GM23338 (cell line): ENCODE data around the gene CCSER2. TPM values are rescaled to one million over a fixed set of nuclear protein-coding genes. Genes with fewer than 3 reads are reported as not detected.

Experiments
- ATAC-seq: fragments of 200-7000 bp; cut with Tn5 transposase; 3 replicates; pipeline ENCODE4 v1.9.1; 2020
- DNase-seq: peaks from one replicate; pipeline ENCODE4 v3.0.0-alpha.2; 2015; ENCODE audit warnings: low spot score
- H2AFZ ChIP-seq: fragments of 200-600 bp; sonication (generic); 2 replicates; pipeline ENCODE4 v1.8.0; 2016; ENCODE audit warnings: antibody characterized with exemption, mild to moderate bottlenecking, moderate library complexity
- H3F3A ChIP-seq: fragments of 200-600 bp; sonication (generic); replicated peaks from 2 replicates; pipeline ENCODE4 v1.8.0; 2017; ENCODE audit warnings: antibody characterized with exemption, mixed run types, low read depth
- H3K27ac ChIP-seq: fragments of 200-600 bp; sonication (generic); 2 replicates; pipeline ENCODE4 v1.6.1; 2016; ENCODE audit warnings: low read depth
- H3K27me3 ChIP-seq: fragments of 200-600 bp; sonication (generic); 2 replicates; pipeline ENCODE4 v1.8.0; 2016; ENCODE audit warnings: mild to moderate bottlenecking, mixed run types, moderate library complexity; ENCODE audit not compliant: insufficient read depth
- H3K36me3 ChIP-seq: fragments of 200-600 bp; sonication (generic); 2 replicates; pipeline ENCODE4 v1.8.0; 2016; ENCODE audit warnings: mild to moderate bottlenecking; ENCODE audit not compliant: insufficient read depth
- H3K4me1 ChIP-seq: fragments of 200-600 bp; sonication (generic); 2 replicates; pipeline ENCODE4 v1.8.0; 2016; ENCODE audit warnings: mild to moderate bottlenecking, moderate library complexity; ENCODE audit not compliant: insufficient read depth
- H3K4me2 ChIP-seq: fragments of 200-600 bp; sonication (generic); 2 replicates; pipeline ENCODE4 v1.7.1; 2017; ENCODE audit warnings: mixed run types
- H3K4me3 ChIP-seq: fragments of 200-600 bp; sonication (generic); 2 replicates; pipeline ENCODE4 v1.6.1; 2016; ENCODE audit warnings: mixed run types
- H3K79me2 ChIP-seq: fragments of 200-600 bp; sonication (generic); replicated peaks from 2 replicates; pipeline ENCODE4 v1.8.0; 2017; ENCODE audit warnings: mild to moderate bottlenecking; ENCODE audit not compliant: insufficient read depth
- H3K9me2 ChIP-seq: fragments of 200-600 bp; sonication (generic); 2 replicates; pipeline ENCODE4 v1.8.0; 2017; ENCODE audit not compliant: insufficient read depth
- H4K20me1 ChIP-seq: fragments of 200-600 bp; sonication (generic); replicated peaks from 2 replicates; pipeline ENCODE4 v1.8.0; 2017; ENCODE audit warnings: mild to moderate bottlenecking; ENCODE audit not compliant: insufficient read depth
- H3K27ac Mint-ChIP-seq: 2 replicates; pipeline ENCODE4 v1.8.0; 2020; ENCODE audit warnings: inconsistent platforms, mild to moderate bottlenecking, moderate library complexity, mixed read lengths
- H3K27me3 Mint-ChIP-seq: 3 replicates; pipeline ENCODE4 v1.8.0; 2022; ENCODE audit warnings: low read depth, mild to moderate bottlenecking, moderate library complexity, mixed read lengths, inconsistent platforms; ENCODE audit not compliant: insufficient read depth, poor library complexity
- H3K36me3 Mint-ChIP-seq: 3 replicates; pipeline ENCODE4 v1.8.0; 2021; ENCODE audit warnings: low read depth, mild to moderate bottlenecking, inconsistent platforms, moderate library complexity, mixed read lengths
- H3K4me1 Mint-ChIP-seq: 3 replicates; pipeline ENCODE4 v1.8.0; 2020; ENCODE audit warnings: mild to moderate bottlenecking, inconsistent platforms, mixed read lengths
- H3K4me3 Mint-ChIP-seq: 3 replicates; pipeline ENCODE4 v1.8.0; 2021; ENCODE audit warnings: moderate library complexity, mild to moderate bottlenecking, inconsistent platforms, mixed read lengths
- H3K9me3 Mint-ChIP-seq: 3 replicates; pipeline ENCODE4 v1.8.0; 2020; ENCODE audit warnings: moderate library complexity, mild to moderate bottlenecking, inconsistent platforms, mixed read lengths
- EZH2 ChIP-seq: fragments of 200-600 bp; sonication (generic); IDR thresholded peaks from one replicate; pipeline ENCODE4 v1.8.0; 2017; ENCODE audit warnings: antibody characterized with exemption, mild to moderate bottlenecking, low read depth; ENCODE audit not compliant: unreplicated experiment
- EZH2phosphoT487 ChIP-seq: fragments of 200-600 bp; sonication (generic); IDR thresholded peaks from one replicate; pipeline ENCODE4 v1.8.1; 2018; ENCODE audit warnings: antibody characterized with exemption; ENCODE audit not compliant: unreplicated experiment
- JUNB ChIP-seq: IDR thresholded peaks from one replicate; pipeline ENCODE4 v1.6.1; 2016; ENCODE audit warnings: antibody characterized with exemption; ENCODE audit not compliant: unreplicated experiment
- POLR2AphosphoS5 ChIP-seq: IDR thresholded peaks from 2 replicates; pipeline ENCODE4 v1.6.1; 2016; ENCODE audit warnings: antibody characterized with exemption, low read depth
- STAT1 ChIP-seq: IDR thresholded peaks from one replicate; pipeline ENCODE4 v1.6.1; 2016; ENCODE audit warnings: antibody characterized with exemption; ENCODE audit not compliant: unreplicated experiment
- ZNF114 ChIP-seq: fragments of 250-450 bp; sonication (Bioruptor Pico); IDR thresholded peaks from 2 replicates; pipeline ENCODE4 v1.5.0; 2020; ENCODE audit warnings: mild to moderate bottlenecking, moderate library complexity
- ZNF331 ChIP-seq: fragments of 250-450 bp; sonication (Bioruptor Pico); IDR thresholded peaks from 2 replicates; pipeline ENCODE4 v1.5.0; 2020; ENCODE audit warnings: low read depth, mild to moderate bottlenecking, moderate library complexity
- polyA plus RNA-seq: library from polyadenylated mRNA; unstranded; fragments of >200 nt; fragmentation: Nextera tagmentation; extraction: Ambion mirVana; gene quantifications from 2 replicates; pipeline ENCODE4 v1.2.1, GENCODE V29; 2016
- total RNA-seq: library from RNA; depleted of rRNA; stranded (reverse); fragments of >200 nt; shearing (Covaris generic); gene quantifications from 2 replicates; pipeline ENCODE4 v1.2.3, GENCODE V29; 2014
- TF ChIP-seq, protein P1 (sequence below), 2 experiments: fragments of 200-600 bp in 1 of 2; sonication (generic) in 1 of 2; conservative IDR thresholded peaks; 2 replicates each; pipeline versions ENCODE4 v1.5.1 to v1.6.1; 2016 to 2017; ENCODE audit warnings: antibody characterized with exemption in 2 of 2, low read depth in 2 of 2, mild to moderate bottlenecking in 2 of 2, moderate library complexity in 1 of 2
- TF ChIP-seq, protein P2 (sequence below): IDR thresholded peaks from one replicate; pipeline ENCODE4 v1.6.1; 2018; ENCODE audit warnings: antibody characterized with exemption; ENCODE audit not compliant: unreplicated experiment

CCSER2 gene
- total and polyA plus RNA-seq, 2 experiments from 2014 or later = 30.6 to 37.2 TPM

DNA sequence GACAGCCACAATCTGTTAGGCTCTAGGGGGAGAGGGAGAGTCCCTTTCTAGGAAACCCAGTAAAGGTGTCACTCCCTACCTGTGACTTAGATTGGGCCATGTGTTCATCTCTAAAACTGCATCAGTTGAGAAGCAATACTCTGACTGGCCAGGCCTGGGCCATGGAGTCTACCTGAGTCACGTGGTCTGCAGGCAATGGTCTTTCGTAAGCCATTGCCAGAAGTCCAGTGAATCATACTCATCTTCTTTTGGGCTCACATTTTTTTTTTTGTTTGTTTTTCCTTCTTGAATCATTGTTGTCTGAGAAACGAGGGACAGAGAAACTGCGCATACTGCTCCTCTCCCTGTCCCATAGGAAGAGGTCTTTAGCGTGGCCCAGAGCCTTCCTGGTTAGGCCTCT is 215.6 kb downstream of the CCSER2 start:
- Histone ChIP-seq H3F3A (no peaks in the 10 kb centered on the region), H3K9me2 (no peaks in the 10 kb centered on the region), H3K27me3 (no peaks in the 10 kb centered on the region), H3K79me2 (no peaks in the 10 kb centered on the region), H3K4me3 (no peak overlapping the region), H4K20me1 (no peaks in the 10 kb centered on the region), H3K36me3 (no peaks in the 10 kb centered on the region), H3K4me1 (peaks cover 14% of the 10 kb centered on the region; the same call in 1 of the 2 replicates), H3K27ac (no peak overlapping the region), H3K4me2 (no peak overlapping the region), H2AFZ (no peak overlapping the region)
- Mint-ChIP-seq H3K4me3 (no peak overlapping the region), H3K4me1 (peaks cover 23% of the 10 kb centered on the region), H3K9me3 (peaks cover 3% of the 10 kb centered on the region; the same call in 2 of the 3 replicates), H3K27me3 (peaks cover 11% of the 10 kb centered on the region), H3K27ac (no peak overlapping the region), H3K36me3 (peaks cover 2% of the 10 kb centered on the region; the same call in 1 of the 3 replicates)
- TF ChIP-seq, protein P1, sequence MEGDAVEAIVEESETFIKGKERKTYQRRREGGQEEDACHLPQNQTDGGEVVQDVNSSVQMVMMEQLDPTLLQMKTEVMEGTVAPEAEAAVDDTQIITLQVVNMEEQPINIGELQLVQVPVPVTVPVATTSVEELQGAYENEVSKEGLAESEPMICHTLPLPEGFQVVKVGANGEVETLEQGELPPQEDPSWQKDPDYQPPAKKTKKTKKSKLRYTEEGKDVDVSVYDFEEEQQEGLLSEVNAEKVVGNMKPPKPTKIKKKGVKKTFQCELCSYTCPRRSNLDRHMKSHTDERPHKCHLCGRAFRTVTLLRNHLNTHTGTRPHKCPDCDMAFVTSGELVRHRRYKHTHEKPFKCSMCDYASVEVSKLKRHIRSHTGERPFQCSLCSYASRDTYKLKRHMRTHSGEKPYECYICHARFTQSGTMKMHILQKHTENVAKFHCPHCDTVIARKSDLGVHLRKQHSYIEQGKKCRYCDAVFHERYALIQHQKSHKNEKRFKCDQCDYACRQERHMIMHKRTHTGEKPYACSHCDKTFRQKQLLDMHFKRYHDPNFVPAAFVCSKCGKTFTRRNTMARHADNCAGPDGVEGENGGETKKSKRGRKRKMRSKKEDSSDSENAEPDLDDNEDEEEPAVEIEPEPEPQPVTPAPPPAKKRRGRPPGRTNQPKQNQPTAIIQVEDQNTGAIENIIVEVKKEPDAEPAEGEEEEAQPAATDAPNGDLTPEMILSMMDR (conservative IDR thresholded peaks at IDR 0.05; ENCODE audit: low read depth in 2 of 2) = no peak
- TF ChIP-seq STAT1 = no peak
- ATAC-seq = no peak
- DNase-seq = no peak

DNA sequence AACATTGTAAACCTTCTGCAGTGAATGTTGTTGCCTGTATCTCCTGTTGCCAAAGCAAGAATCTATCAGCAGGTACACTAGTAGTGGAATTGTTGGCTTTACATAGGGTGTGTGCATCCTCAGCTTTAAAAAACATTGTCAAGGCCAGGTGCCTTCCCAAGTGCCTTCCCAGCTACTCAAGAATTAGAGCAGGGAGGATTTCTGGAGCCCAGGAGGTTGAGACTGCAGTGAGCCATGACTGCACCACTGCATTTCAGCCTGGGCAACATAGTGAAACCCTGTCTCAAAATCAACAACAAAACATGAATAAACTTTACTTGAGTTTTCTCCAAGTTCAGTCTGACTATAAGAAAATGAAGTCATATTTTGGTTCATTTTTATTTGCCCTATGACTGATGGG is 217.3 kb downstream of the CCSER2 start:
- H3K4me3 Mint-ChIP-seq = no peak overlapping the region
- DNase-seq (no peak), ATAC-seq (no peak)
- H3K27ac Mint-ChIP-seq = no peak overlapping the region
- H2AFZ ChIP-seq = no peak overlapping the region
- no peaks in the 10 kb centered on the region for H3F3A ChIP-seq
- no peaks in the 10 kb centered on the region for H4K20me1 ChIP-seq
- H3K4me1 ChIP-seq = peaks cover 14% of the 10 kb centered on the region; the same call in 1 of the 2 replicates
- H3K27ac ChIP-seq = no peak overlapping the region
- H3K27me3 ChIP-seq = no peaks in the 10 kb centered on the region
- H3K4me2 ChIP-seq = no peak overlapping the region
- H3K36me3 ChIP-seq = no peaks in the 10 kb centered on the region
- H3K9me2 ChIP-seq = no peaks in the 10 kb centered on the region
- TF ChIP-seq, protein P2, sequence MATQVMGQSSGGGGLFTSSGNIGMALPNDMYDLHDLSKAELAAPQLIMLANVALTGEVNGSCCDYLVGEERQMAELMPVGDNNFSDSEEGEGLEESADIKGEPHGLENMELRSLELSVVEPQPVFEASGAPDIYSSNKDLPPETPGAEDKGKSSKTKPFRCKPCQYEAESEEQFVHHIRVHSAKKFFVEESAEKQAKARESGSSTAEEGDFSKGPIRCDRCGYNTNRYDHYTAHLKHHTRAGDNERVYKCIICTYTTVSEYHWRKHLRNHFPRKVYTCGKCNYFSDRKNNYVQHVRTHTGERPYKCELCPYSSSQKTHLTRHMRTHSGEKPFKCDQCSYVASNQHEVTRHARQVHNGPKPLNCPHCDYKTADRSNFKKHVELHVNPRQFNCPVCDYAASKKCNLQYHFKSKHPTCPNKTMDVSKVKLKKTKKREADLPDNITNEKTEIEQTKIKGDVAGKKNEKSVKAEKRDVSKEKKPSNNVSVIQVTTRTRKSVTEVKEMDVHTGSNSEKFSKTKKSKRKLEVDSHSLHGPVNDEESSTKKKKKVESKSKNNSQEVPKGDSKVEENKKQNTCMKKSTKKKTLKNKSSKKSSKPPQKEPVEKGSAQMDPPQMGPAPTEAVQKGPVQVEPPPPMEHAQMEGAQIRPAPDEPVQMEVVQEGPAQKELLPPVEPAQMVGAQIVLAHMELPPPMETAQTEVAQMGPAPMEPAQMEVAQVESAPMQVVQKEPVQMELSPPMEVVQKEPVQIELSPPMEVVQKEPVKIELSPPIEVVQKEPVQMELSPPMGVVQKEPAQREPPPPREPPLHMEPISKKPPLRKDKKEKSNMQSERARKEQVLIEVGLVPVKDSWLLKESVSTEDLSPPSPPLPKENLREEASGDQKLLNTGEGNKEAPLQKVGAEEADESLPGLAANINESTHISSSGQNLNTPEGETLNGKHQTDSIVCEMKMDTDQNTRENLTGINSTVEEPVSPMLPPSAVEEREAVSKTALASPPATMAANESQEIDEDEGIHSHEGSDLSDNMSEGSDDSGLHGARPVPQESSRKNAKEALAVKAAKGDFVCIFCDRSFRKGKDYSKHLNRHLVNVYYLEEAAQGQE = no peak
- no peak overlapping the region for H3K4me3 ChIP-seq
- H3K9me3 Mint-ChIP-seq = no peaks in the 10 kb centered on the region
- H3K27me3 Mint-ChIP-seq = peaks cover 13% of the 10 kb centered on the region
- no peaks in the 10 kb centered on the region; the same call in 2 of the 3 replicates for H3K36me3 Mint-ChIP-seq
- H3K79me2 ChIP-seq = no peaks in the 10 kb centered on the region
- H3K4me1 Mint-ChIP-seq = peaks cover 21% of the 10 kb centered on the region

DNA sequence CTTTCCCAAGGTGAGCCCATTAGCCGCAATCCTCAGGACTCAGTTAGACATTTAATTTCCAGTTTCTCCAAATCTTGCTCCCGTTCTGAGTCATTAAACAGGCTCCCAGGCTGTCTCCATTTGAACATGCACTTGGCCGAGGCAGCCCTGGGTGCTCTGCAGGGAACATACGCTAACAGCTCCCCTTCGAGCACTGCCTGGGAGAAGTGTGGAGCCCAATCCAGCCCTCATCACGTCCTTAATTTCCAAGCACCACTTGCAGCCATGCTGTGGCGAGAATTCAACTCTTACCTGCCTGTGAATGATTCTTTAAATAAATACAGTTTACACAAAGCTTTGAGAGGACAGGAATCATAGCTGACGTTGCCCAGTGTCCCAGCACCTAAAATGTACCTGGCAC is 218.2 kb downstream of the CCSER2 start:
- H4K20me1 ChIP-seq = no peaks in the 10 kb centered on the region
- H3K27me3 Mint-ChIP-seq = peaks cover 8% of the 10 kb centered on the region
- H3K4me1 ChIP-seq = peaks cover 14% of the 10 kb centered on the region; the same call in 1 of the 2 replicates
- TF ChIP-seq POLR2AphosphoS5 (no peak), EZH2 (no peak), JUNB (no peak), STAT1 (no peak), ZNF331 (CRISPR knock-in tag) (no peak), ZNF114 (no peak), EZH2phosphoT487 (no peak)
- TF ChIP-seq, protein P2 = no peak

More for the DNA sequence above, 218.2 kb downstream of the CCSER2 start:
- no peak overlapping the region for H3K4me3 ChIP-seq
- no peak overlapping the region for H3K27ac ChIP-seq
- DNase-seq (no peak), ATAC-seq (no peak)
- Mint-ChIP-seq H3K4me3 (no peak overlapping the region), H3K27ac (no peak overlapping the region), H3K36me3 (no peaks in the 10 kb centered on the region; the same call in 2 of the 3 replicates), H3K4me1 (peaks cover 21% of the 10 kb centered on the region), H3K9me3 (no peaks in the 10 kb centered on the region)
- H3K36me3 ChIP-seq = no peaks in the 10 kb centered on the region
- no peak overlapping the region for H3K4me2 ChIP-seq
- H3K79me2 ChIP-seq = no peaks in the 10 kb centered on the region
- H2AFZ ChIP-seq = no peak overlapping the region
- no peaks in the 10 kb centered on the region for H3K9me2 ChIP-seq
- no peaks in the 10 kb centered on the region for H3F3A ChIP-seq
- no peaks in the 10 kb centered on the region for H3K27me3 ChIP-seq
